ENCODE data around the gene TAS2R38.

- no peak for TF ChIP-seq POLR2A (IDR thresholded peaks at IDR 0.05)
- TF ChIP-seq, protein P1, sequence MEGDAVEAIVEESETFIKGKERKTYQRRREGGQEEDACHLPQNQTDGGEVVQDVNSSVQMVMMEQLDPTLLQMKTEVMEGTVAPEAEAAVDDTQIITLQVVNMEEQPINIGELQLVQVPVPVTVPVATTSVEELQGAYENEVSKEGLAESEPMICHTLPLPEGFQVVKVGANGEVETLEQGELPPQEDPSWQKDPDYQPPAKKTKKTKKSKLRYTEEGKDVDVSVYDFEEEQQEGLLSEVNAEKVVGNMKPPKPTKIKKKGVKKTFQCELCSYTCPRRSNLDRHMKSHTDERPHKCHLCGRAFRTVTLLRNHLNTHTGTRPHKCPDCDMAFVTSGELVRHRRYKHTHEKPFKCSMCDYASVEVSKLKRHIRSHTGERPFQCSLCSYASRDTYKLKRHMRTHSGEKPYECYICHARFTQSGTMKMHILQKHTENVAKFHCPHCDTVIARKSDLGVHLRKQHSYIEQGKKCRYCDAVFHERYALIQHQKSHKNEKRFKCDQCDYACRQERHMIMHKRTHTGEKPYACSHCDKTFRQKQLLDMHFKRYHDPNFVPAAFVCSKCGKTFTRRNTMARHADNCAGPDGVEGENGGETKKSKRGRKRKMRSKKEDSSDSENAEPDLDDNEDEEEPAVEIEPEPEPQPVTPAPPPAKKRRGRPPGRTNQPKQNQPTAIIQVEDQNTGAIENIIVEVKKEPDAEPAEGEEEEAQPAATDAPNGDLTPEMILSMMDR (IDR thresholded peaks at IDR 0.05): no peak
Measured at GRCh38 chr7:142018154-142018553, 44.6 kb upstream of the TAS2R38 start.
